GM12801 (cell line): Measurements from ENCODE around the gene UPF2.

Experiments
- TF ChIP-seq, protein P1 (sequence below): IDR thresholded peaks from one replicate; pipeline ENCODE4 v1.5.1; 2011; ENCODE audit warnings: control low read depth; ENCODE audit not compliant: insufficient read length; ENCODE audit errors: extremely low read depth

Gene UPF2

DNA sequence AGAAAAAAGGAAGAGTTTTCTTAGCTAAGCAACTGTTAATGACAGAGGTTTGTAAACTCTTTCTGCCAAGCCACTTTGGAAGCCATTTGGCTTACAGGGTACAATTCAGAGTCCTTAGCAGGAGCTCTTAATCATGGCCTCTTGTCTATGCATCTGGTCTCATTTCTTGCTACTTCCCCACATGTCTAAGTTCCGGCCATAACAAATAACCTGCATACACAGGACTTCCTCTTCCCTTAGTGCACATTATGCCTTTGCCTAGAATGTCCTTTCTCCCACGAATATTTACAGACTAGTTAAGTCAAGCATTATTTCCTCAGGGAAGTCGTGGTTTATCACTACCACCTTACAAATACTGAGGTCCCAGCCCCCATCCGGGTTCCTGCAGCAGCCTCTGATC lies 8.6 kb upstream of the UPF2 start:
- TF ChIP-seq, protein P1, sequence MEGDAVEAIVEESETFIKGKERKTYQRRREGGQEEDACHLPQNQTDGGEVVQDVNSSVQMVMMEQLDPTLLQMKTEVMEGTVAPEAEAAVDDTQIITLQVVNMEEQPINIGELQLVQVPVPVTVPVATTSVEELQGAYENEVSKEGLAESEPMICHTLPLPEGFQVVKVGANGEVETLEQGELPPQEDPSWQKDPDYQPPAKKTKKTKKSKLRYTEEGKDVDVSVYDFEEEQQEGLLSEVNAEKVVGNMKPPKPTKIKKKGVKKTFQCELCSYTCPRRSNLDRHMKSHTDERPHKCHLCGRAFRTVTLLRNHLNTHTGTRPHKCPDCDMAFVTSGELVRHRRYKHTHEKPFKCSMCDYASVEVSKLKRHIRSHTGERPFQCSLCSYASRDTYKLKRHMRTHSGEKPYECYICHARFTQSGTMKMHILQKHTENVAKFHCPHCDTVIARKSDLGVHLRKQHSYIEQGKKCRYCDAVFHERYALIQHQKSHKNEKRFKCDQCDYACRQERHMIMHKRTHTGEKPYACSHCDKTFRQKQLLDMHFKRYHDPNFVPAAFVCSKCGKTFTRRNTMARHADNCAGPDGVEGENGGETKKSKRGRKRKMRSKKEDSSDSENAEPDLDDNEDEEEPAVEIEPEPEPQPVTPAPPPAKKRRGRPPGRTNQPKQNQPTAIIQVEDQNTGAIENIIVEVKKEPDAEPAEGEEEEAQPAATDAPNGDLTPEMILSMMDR: no peak

DNA sequence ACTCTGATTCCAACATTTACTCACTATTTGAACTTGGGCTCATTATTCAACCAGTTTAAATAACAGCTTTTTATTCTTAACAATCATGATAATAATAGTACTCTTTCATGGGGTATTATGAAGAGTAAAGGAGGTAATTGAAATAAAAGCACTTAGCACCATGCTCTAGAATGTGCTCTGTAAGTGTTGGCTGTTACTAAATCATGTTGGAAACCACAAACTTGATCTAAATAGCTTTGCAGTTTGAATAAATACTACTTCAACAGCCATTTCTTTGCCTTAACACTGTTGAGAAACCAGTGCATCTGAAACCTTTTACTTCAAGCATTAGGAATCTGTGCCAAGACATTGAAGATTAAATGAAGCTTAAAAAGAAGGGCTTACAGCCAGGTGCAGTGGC lies 7.9 kb upstream of the UPF2 start:
- TF ChIP-seq, protein P1: no peak

DNA sequence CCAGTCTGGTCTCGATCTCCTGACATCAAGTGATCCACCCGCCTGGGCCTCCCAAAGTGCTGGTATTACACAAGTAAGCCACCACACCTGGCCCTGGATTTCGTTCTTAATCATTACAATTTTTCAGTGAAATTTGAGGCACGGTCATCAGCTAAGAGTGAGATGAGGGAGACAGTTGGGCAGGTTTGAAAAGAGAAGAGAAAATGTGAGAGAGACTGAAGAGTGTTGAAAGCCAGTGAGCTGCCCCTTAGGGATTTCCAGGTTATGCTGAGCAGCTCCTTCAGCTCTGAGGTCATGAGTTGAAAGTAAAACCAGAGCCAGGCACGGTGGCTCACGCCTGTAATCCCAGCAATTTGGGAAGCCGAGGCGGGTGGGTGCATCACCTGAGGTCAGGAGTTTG lies 5.9 kb upstream of the UPF2 start:
- TF ChIP-seq, protein P1: no peak

DNA sequence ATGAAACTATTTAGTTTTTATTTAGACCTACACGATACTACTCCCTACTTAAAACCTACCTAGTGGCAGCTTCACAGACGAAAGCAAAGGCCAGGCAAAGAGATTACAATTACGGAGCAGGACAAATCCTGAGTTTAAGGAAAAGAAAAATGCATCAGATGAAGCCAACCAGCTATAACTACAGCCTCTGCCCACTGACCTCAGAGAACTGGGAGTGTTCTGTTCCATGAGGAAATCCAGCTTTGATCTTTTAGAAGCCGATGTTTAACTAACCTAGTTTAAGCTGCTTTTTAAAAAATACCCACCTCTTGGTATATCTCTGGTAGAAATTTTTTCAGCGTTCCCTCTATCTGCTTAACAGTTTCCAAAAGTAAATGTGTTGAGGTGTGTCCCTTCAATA lies 3.0 kb upstream of the UPF2 start:
- TF ChIP-seq, protein P1: no peak

DNA sequence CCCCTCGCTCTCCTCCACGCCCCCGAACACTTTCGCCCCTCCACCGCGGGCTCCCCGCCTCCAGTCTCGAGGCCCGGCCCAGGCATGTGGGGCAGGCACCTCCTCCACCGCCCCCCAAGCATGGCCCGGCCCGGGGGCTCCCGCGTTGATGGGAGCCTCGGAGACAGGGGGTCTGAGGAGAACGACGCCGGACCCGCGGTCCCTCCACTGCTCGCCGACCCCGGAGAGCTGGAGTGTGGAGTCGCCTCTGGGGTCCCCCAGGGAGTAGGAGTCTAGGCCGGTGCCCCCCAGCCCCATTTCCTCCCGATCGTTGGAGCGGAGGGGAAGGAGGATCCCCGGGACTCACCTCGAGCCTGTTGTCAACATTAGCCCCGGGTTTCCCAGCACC lies 206 bp downstream of the UPF2 start:
- TF ChIP-seq, protein P1: no peak

DNA sequence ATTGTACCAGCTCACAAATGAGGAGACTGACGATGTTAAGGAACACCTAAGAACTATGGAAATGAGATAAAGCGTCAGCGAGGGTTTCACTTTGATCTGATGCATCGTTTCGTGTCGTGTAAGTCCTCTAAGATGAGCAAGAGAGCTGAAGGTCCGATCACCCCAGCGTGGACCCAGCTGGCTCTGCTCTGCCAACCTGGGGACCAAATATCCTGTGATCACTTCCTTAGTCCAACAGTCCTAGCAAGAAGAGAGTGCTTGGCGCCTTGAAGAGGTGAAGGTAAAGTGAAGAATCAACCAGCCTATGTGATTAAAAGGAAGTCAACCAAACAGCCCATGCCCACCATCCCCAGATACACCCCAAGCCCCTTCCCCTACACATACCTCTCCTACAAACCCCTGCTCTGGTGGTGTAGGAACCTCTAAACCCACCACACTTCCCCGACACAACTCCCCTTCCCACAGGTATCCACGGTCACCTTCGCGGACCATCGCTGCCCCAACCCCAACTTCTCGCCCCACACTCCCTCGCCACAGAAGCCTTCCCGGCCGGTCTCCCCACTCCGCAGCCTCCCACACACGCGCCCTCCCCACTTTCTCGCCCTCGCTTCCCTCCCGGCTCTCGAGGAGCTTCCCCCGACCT lies 722 bp downstream of the UPF2 start:
- TF ChIP-seq, protein P1: no peak

DNA sequence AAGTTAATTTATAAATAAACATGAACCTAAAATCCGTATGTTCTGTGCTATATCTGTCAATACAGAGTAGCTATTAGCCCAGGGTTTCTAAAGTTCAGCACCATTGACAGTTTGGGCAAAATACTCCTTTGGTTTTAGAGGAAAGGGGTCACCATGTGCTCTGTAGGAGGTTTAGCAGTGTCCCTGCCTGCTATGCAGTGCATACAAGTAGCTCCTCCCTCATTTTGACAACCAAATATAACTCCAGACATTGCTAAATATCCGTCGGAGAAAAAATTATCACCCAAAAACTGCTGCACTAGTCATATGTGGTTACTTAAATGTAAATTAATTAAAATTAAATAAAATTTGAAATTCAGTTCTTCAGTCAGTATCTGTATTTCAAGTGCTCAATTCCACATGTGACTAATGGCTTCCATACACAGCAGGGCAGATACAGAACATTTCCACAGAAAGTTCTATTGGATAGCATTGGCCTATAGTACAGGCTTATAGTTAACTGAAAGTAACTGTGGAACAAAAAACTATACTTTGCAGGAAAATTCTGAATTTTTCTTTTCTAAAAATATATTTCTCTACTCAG lies 6.4 kb downstream of the UPF2 start:
- TF ChIP-seq, protein P1: no peak
